SJSA1 (cell line): ENCODE measurements around the gene BAHCC1. TPM values are rescaled to one million over a fixed set of nuclear protein-coding genes. Genes with fewer than 3 reads are reported as not detected.
A peak's percentile ranks its signal among the peaks of the same experiment; 100 is the strongest.

Experiments used
- DNase-seq, 2 experiments: peaks; one replicate each; pipeline ENCODE4 v3.0.0-alpha.2; 2015 to 2020; ENCODE audit warnings: low spot score in 2 of 2, low read depth in 1 of 2
- H3K27ac ChIP-seq: fragments of 250-450 bp; sonication (Bioruptor Pico); 2 replicates; pipeline ENCODE4 v1.5.1; 2020; ENCODE audit warnings: mild to moderate bottlenecking, moderate library complexity
- H3K27me3 ChIP-seq: fragments of 250-450 bp; sonication (Bioruptor Pico); replicated peaks from 2 replicates; pipeline ENCODE4 v1.5.1; 2020; ENCODE audit warnings: mild to moderate bottlenecking, moderate library complexity
- H3K36me3 ChIP-seq: fragments of 250-450 bp; sonication (Bioruptor Pico); 2 replicates; pipeline ENCODE4 v1.5.1; 2020; ENCODE audit warnings: mild to moderate bottlenecking
- H3K4me1 ChIP-seq: fragments of 250-450 bp; sonication (Bioruptor Pico); replicated peaks from 2 replicates; pipeline ENCODE4 v1.6.1; 2021; ENCODE audit warnings: mild to moderate bottlenecking
- H3K4me3 ChIP-seq: fragments of 250-450 bp; sonication (Bioruptor Pico); 2 replicates; pipeline ENCODE4 v1.5.1; 2020; ENCODE audit warnings: mild to moderate bottlenecking
- H3K9me3 ChIP-seq: fragments of 250-450 bp; sonication (Bioruptor Pico); replicated peaks from 2 replicates; pipeline ENCODE4 v1.5.1; 2020; ENCODE audit warnings: mild to moderate bottlenecking
- total RNA-seq: library from RNA; depleted of rRNA; stranded (reverse); fragments of >200 nt; shearing (Covaris generic); gene quantifications from 2 replicates; pipeline ENCODE4 v1.2.3, GENCODE V29; 2014

The BAHCC1 gene
- total RNA-seq, 1 experiment from 2014 or later: 6.6 TPM

DNA sequence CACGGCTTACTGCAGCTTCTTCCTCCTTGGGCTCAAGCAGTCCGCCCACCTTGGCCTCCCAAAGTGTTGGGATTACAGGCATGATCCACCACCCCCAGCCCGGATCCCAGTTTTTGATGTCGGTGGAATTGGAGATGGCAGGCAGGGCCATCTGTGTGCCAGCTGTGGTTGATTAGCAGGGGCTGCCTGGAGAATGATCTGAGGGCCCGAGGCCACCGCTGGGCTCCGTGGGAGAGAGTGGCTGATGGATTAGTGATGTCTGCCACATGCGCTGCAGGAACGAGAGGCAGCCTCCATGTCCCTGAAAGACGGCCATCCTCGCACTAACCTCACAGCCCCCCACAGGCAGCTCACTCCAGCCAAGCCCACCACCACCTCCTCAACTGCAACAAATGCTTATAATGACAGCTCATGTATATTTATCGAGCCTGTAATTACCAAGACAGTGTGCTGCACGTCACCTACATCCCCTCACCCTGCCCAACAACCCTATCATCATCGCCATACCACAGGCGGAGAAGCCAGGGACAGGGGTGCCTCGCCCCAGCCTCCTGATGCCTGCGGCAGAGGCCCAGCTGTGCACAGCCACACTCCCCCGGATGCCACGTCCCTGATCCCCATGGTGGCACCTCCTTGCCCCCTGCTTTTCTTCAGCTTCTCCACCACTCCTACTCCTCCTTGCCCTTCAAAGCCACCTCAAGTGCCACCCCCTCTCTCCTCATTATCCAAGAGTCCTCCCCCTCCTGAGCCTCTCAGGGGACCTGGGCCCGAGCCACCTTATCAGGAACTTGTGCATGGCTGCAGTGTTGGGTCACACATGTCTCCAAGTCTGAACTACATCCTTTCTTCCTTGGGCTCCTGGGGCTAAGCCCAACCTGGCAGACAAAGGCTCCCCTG lies 84.2 kb downstream of the BAHCC1 start:
- H3K4me3 ChIP-seq: no peak overlapping the region
- no peak overlapping the region for H3K27ac ChIP-seq
- H3K4me1 ChIP-seq: peaks cover 35% of the 10 kb centered on the region
- peaks cover 8% of the 10 kb centered on the region for H3K9me3 ChIP-seq
- no peaks in the 10 kb centered on the region for H3K36me3 ChIP-seq
- no peak for DNase-seq
- no peaks in the 10 kb centered on the region for H3K27me3 ChIP-seq

DNA sequence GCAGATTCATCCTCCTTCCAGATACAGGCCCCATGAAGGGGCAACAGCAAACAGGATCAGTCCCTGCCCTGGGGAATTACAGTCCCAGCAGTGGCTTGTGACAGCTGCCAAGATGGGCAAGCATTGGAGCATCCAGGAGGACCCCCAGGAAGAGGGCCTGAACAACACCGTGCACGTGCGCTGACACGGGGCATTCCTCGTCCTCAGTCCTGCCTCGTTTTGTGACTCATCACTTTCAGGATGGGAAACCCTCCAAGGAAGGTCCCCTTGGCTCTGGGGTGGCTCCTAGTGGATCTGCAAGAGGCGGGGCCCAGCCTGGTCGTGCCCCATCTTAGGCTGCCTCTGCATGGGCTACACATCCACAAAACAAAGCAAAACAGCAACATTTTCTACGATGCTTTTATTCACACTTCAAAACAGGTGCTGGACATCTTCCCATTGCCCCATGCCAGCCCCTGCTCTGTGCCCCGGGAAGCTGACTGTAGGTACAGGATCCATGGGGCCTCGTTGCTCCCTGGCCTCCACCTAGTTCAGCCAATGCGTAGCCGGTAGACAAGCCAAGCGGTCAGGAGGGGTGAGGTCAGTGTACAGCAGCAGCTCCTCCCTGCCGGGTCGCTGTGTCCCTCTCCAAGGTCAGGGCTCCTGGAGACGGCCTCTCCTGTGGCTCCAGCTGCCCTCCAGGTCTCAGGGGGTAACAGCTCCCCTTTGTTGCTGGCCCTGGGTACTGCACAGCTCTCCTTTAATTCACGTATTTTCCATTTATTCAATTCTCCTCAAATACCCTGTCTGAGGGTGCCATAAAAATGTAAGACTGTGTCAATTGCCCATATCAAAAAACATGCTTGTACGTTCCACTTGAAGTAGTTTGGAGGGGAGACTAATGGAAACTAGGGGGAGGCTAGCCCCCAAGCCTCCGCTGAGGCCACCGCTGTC lies 85.1 kb downstream of the BAHCC1 start:
- DNase-seq: peak; percentile 68 to 83
- Histone ChIP-seq H3K4me3 (no peak overlapping the region), H3K9me3 (peaks cover 8% of the 10 kb centered on the region), H3K27ac (no peak overlapping the region), H3K36me3 (no peaks in the 10 kb centered on the region), H3K27me3 (no peaks in the 10 kb centered on the region), H3K4me1 (peaks cover 41% of the 10 kb centered on the region)

DNA sequence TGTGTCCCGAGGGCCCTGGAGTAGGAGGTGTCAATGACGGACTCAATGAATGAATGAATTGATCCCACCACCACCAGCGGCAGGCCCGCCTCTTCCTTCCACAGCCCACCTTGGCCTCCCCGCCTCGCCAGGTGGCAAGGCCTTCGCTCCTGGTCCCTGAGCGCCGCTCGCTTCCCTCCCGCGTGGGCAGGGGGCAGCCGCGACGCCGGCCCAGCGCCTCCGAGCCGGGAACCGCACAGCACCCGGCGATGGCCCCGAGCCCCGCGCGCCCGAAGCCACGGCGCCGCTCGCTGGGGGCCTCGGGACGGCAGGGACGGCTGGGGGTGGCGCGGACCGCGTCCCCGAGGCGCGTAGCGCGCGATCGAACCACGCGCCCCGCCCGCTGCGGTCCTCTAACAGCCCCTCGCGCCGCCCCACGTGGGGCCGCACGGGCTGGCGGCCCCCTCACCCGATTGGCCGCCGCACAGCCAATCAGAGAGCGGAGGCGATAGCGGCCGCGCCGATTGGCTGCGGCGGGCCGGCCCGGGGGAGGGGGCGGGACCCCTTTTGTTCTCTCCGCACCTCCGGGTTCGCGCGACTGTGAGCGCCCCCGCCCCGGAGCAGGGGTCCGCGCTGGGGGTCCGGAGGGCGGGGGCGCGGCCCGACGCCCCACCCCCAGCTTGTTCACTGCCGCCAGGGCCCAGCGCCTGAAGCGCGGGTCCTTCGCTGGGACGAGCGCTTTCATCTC lies 86.0 kb downstream of the BAHCC1 start:
- H3K27me3 ChIP-seq: no peaks in the 10 kb centered on the region
- H3K4me3 ChIP-seq: peak overlapping the region; percentile 27
- DNase-seq: peak in 1 of 2 experiments; percentile 64
- no peaks in the 10 kb centered on the region for H3K36me3 ChIP-seq
- peaks cover 41% of the 10 kb centered on the region for H3K4me1 ChIP-seq
- no peak overlapping the region for H3K27ac ChIP-seq
- peaks cover 8% of the 10 kb centered on the region for H3K9me3 ChIP-seq

DNA sequence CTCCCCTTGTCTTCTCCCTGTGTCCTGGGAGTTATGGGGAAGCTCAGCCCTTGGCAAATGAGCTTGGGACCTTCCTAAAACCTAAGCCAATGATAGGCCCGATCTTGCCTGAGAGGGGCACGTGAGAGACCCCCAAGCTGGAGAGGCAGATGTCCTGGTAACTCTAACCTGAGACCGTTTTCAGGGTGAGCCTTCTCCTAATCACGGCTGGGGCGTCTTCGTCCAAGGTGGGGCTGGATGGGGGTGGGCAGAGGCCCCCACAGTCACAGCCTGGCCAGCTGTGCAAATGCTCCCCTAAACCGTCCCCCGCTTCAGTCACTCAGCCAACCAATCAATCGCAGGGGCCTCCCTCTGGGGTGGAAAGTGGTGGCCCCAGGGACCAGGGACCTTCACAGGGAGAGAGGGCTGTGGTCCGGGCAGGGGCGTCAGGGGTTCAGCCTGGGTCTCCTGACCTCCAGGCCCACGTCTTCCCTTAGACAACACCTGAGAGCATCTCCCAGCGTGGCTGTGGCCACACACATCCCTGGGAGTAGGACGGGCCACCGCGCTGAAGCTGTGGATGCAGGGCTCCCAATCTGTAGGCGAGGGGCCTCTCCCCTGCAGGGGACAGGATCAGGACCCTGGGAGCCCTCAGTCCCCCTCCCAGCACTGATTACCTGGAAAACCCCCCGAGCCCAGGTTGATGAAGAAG lies 86.7 kb downstream of the BAHCC1 start:
- Histone ChIP-seq H3K27me3 (no peaks in the 10 kb centered on the region), H3K9me3 (peaks cover 8% of the 10 kb centered on the region), H3K4me1 (peaks cover 41% of the 10 kb centered on the region), H3K36me3 (no peaks in the 10 kb centered on the region), H3K4me3 (peak overlapping the region; percentile 27), H3K27ac (no peak overlapping the region)
- no peak for DNase-seq

DNA sequence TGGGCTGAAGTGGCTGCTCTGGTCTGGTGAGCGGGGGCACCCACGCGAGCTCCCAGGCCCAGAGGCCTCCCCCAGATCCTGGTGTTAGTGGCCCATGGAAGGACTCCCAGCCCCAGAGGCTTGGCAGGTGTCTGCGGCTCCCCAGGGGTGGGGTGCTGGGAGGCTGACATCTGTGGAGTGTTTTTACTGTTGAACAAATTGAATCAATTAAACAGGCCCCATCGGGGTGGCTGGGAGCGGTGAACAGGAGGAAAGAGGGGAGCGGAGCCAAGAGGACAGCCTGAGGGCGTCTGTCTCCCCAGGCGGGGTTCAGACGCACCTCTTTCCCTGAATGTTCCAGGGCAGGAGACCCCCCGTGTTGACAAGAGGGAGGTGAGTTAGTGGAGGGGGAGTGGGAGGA lies 87.4 kb downstream of the BAHCC1 start:
- Histone ChIP-seq H3K4me1 (peaks cover 45% of the 10 kb centered on the region), H3K4me3 (no peak overlapping the region), H3K9me3 (peaks cover 8% of the 10 kb centered on the region), H3K36me3 (no peaks in the 10 kb centered on the region), H3K27me3 (no peaks in the 10 kb centered on the region), H3K27ac (no peak overlapping the region)
- DNase-seq: no peak

DNA sequence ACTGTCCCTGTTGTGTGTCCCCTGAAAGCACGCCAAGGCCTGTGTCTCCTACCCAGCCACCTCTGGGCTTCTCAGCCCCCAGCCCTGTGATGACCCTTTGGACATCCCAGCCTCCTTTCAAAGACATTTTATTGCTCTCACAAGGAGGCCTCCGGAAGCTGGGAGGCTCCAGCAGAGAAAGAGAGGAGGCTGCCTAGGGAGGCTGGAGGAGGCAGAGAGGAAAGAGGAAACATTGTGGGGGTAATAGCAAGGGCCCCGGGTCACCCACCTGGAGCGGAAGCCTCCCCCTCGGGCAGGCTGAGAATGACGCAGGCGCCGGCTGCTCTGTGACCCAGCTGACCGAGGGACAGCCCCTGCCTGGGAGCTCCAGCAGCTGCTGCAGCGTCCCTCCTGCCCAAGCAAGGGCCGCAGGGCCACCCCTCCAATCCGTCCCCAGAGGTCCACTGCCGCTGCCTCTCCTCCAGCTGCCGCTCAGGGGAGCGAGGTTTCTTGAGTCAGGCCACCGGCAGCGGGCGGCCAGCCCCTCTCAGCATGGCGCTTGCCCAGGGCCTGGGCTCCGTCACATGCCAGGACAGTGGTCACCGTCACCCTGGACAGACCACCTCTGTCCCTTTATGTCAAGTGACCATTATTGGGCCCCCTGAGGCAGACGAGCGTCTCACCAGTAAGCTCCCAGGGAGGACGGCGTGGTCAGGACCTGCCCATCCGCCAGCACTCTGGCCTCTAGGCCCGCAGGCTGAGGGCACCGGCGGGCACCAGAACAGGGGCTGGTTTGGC lies 88.0 kb downstream of the BAHCC1 start:
- Histone ChIP-seq H3K36me3 (peaks cover 3% of the 10 kb centered on the region; the same call in 1 of the 2 replicates), H3K4me1 (peaks cover 46% of the 10 kb centered on the region), H3K9me3 (peaks cover 8% of the 10 kb centered on the region), H3K27ac (no peak overlapping the region), H3K4me3 (no peak overlapping the region), H3K27me3 (no peaks in the 10 kb centered on the region)
- DNase-seq: no peak

DNA sequence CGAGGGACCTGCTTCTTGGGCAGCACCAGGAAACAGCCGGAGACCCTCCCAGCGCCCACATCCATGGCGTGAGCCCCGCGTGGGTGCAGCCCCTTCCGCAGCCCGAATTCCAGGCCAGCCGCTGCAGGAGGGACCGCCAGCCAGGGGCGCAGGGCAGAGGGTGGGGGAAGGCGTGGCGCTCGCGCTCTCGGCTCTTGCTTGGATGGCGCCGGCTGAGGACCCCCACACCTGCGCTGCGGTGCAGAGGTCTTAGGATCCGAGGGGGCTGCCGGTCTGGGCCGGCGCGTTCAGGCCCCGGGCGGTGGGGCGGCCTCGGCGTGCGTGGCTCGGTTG lies 88.6 kb downstream of the BAHCC1 start:
- no peak overlapping the region for H3K4me3 ChIP-seq
- H3K27ac ChIP-seq: no peak overlapping the region
- peaks cover 8% of the 10 kb centered on the region for H3K9me3 ChIP-seq
- H3K27me3 ChIP-seq: no peaks in the 10 kb centered on the region
- peaks cover 51% of the 10 kb centered on the region for H3K4me1 ChIP-seq
- no peak for DNase-seq
- H3K36me3 ChIP-seq: peaks cover 3% of the 10 kb centered on the region; the same call in 1 of the 2 replicates

DNA sequence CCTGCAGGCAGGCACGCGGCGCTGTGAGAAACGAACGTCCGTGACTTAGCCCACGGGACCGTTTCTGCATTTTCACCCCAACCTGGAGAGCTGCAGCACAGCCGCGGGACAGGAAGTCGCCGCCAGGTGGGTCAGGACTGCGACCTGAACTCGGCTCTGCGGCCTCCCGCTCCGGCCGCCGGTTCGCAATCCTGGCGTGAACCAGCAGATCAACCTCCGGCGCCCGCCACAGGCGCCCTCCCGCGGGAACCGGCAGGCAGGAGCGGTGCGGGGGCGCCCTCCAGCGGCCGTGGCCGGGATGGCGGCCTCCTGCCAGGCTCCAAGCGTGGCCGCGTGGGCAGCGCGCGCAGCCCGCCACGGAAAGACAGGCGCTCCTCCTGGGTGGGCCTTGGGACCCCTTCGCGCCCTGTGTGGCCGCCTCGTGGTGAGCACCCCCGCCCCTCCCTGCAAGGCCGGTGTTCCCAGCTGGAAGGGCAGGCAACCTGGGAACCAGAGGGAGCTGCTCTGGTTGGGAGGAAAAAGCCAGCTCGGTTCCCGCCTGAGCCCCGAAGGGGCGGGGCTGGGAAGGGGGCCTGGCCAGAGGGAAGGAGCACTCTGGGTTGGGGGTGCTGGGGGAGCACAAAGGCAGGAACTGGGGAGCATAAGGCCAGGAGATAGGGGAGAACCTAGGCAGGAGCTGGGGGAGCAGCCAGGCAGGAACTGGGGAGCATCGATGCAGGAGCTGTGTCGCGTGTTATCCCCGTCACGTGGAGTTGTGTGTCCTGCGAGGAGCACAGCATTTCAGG lies 89.1 kb downstream of the BAHCC1 start:
- H3K9me3 ChIP-seq: peaks cover 8% of the 10 kb centered on the region
- H3K4me3 ChIP-seq: peak overlapping the region; percentile 27
- H3K27ac ChIP-seq: no peak overlapping the region
- peaks cover 51% of the 10 kb centered on the region for H3K4me1 ChIP-seq
- H3K27me3 ChIP-seq: no peaks in the 10 kb centered on the region
- DNase-seq: peak; percentile 92 to 96
- H3K36me3 ChIP-seq: peaks cover 3% of the 10 kb centered on the region; the same call in 1 of the 2 replicates

DNA sequence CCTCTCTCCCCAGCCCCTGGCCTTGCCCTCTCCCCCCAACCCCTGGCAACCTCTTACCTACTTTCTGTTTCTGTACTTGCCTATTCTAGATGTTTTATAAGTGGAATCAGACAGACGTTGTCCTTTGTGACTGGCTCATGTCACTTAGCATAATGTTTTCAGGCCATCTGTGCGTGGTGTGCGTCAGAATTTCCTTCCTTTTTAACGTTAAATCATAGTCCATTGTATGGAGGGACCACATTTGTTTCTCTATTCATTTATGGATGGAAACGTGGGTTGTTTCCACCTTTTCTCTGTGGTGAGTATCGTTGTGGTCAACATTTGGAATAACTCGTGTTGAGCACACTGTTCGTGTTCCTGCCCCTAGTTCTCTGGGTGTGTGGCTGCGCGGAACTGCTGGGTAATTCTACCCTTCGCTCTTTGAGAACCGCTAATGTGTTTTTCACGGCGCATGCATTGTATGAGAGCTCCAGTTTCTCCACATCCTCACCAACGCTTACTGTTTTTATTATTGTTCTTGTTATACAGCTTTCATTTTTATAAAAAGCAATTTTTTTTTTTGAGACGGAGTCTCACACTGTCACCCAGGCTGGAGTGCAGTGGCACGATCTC lies 91.0 kb downstream of the BAHCC1 start:
- peaks cover 3% of the 10 kb centered on the region for H3K9me3 ChIP-seq
- no peak for DNase-seq
- peaks cover 50% of the 10 kb centered on the region for H3K4me1 ChIP-seq
- H3K27ac ChIP-seq: no peak overlapping the region
- peaks cover 3% of the 10 kb centered on the region; the same call in 1 of the 2 replicates for H3K36me3 ChIP-seq
- H3K4me3 ChIP-seq: no peak overlapping the region
- H3K27me3 ChIP-seq: no peaks in the 10 kb centered on the region

DNA sequence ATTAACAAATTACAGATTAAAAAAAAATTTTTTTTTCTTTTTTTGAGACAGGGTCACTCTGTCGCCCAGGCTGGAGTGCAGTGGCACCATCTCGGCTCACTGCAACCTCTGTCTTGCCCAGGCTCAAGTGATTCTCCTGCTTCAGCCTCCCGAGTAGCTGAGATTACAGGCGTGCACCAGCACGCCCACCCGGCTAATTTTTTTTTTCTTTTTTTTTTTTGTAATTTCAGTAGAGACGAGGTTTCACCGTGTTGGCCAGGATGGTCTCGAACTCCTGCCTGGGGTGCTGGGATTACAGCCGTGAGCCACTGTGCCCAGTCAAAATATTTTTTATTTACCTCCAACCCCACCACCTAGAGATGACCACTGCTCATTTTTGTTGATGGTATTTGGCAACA lies 91.8 kb downstream of the BAHCC1 start:
- peak overlapping the region; percentile 54 for H3K4me3 ChIP-seq

DNA sequence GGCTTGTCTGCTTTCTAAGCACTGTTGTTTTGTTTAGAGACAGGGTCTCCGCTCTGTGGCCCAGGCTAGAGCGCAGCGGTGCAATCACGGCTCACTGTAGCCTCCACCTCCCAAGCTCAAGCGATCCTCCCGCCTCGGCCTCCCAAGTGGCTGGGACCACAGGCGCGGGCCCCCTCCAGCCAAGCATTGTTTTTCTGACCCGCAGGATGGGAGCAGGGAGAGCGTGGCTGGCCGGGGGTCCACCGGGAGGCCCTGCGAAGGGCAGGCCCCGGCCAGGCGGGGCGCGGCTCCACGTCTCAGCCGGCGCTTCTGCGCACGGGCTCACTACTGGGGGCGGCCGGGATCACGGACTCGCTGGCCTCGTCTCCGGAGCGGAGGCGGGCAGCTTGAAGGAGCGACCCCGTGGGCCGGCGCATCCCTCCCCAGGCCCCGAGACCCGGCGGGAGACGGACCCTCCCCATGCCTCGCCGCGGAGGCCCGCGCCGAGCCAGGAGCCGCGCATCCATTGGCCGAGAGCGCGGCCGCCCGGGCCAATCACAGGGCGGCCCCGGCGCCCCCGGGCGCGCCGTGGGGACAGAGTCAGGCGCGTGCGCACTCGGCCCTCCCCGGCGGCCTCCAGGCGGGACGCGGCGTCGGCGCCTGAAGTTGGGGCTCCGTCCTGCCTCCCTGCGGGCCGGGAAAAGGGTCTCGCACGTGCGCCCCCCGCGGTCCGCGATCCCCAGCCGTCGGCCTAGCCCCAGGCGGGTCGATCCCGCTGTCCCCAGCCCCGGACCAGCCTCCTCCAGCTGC lies 92.4 kb downstream of the BAHCC1 start:
- Histone ChIP-seq H3K9me3 (no peaks in the 10 kb centered on the region), H3K4me1 (peaks cover 53% of the 10 kb centered on the region), H3K27me3 (no peaks in the 10 kb centered on the region), H3K36me3 (peaks cover 3% of the 10 kb centered on the region; the same call in 1 of the 2 replicates), H3K27ac (peak overlapping the region; percentile 97), H3K4me3 (peak overlapping the region; percentile 54)
- DNase-seq: peak; percentile 86 to 90

More for the DNA sequence above, 91.8 kb downstream of the BAHCC1 start:
- DNase-seq: no peak
- H3K36me3 ChIP-seq: peaks cover 3% of the 10 kb centered on the region; the same call in 1 of the 2 replicates
- peak overlapping the region; percentile 97 for H3K27ac ChIP-seq
- H3K4me1 ChIP-seq: peaks cover 49% of the 10 kb centered on the region
- H3K27me3 ChIP-seq: no peaks in the 10 kb centered on the region
- H3K9me3 ChIP-seq: no peaks in the 10 kb centered on the region
